WERI-Rb-1 (cell line): ENCODE data around the gene TECPR1.

Experiments
- DNase-seq: peaks from one replicate; pipeline ENCODE4 v3.0.0-alpha.2; 2020
- H3K27ac ChIP-seq: fragments of 250-450 bp; sonication (Bioruptor Pico); 2 replicates; pipeline ENCODE4 v1.5.1; 2020; ENCODE audit warnings: mild to moderate bottlenecking, moderate library complexity
- H3K27me3 ChIP-seq: fragments of 250-450 bp; sonication (Bioruptor Pico); 2 replicates; pipeline ENCODE4 v1.5.1; 2021; ENCODE audit warnings: mild to moderate bottlenecking, low read depth, moderate library complexity; ENCODE audit not compliant: insufficient read depth, severe bottlenecking
- H3K36me3 ChIP-seq: fragments of 250-450 bp; sonication (Bioruptor Pico); 2 replicates; pipeline ENCODE4 v1.5.1; 2020; ENCODE audit warnings: mild to moderate bottlenecking, moderate library complexity
- H3K4me3 ChIP-seq: 2 replicates; pipeline ENCODE4 v1.5.1; 2011; ENCODE audit warnings: low read depth, mild to moderate bottlenecking, control low read depth, low read length
- H3K9me3 ChIP-seq: fragments of 250-450 bp; sonication (Bioruptor Pico); 2 replicates; pipeline ENCODE4 v1.5.1; 2021; ENCODE audit warnings: mild to moderate bottlenecking, moderate library complexity; ENCODE audit not compliant: severe bottlenecking
- TF ChIP-seq, protein P1 (sequence below): IDR thresholded peaks from 2 replicates; pipeline ENCODE4 v1.5.1; 2011; ENCODE audit warnings: low read depth, mild to moderate bottlenecking, control low read depth, inconsistent platforms, low read length

TECPR1 gene

GRCh38 chr7:98211676-98212531, 40.1 kb downstream of the TECPR1 start:
- Histone ChIP-seq H3K27me3 (no peaks in the 10 kb centered on the region), H3K9me3 (no peaks in the 10 kb centered on the region), H3K27ac (no peak overlapping the region), H3K36me3 (peaks cover 10% of the 10 kb centered on the region), H3K4me3 (peak overlapping the region; percentile 42)
- TF ChIP-seq, protein P1, sequence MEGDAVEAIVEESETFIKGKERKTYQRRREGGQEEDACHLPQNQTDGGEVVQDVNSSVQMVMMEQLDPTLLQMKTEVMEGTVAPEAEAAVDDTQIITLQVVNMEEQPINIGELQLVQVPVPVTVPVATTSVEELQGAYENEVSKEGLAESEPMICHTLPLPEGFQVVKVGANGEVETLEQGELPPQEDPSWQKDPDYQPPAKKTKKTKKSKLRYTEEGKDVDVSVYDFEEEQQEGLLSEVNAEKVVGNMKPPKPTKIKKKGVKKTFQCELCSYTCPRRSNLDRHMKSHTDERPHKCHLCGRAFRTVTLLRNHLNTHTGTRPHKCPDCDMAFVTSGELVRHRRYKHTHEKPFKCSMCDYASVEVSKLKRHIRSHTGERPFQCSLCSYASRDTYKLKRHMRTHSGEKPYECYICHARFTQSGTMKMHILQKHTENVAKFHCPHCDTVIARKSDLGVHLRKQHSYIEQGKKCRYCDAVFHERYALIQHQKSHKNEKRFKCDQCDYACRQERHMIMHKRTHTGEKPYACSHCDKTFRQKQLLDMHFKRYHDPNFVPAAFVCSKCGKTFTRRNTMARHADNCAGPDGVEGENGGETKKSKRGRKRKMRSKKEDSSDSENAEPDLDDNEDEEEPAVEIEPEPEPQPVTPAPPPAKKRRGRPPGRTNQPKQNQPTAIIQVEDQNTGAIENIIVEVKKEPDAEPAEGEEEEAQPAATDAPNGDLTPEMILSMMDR, result no peak
- DNase-seq, result no peak

DNA sequence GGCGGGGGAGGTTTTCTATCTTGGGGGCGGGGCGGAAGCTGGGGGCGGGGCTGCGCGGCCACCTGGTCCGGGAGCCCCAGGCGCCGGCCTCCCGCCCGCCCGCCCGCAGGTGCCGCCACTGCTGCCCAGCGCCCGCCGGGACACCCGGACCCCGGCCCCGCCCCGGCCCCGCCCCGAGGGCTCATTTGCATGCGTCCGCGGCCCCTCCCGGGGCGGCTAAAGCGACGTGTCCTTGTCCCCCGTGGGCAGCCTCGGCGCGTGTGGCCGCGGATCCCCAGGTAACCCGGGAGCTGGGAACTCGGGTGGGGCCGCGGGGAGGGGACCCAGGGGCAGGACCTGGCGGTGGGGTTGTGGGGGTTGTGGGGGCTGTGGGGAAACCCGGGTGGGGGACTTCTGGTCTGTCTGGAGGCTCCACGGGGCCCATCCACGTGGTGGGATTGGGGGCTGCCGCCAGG, 40.8 kb downstream of the TECPR1 start, which contains the start of gene BHLHA15:
BHLHA15 (plus strand) TSS at position 219 of the 455 bp plus-strand sequence. CDS start 871 bp downstream, outside the sequence.
- TF ChIP-seq, protein P1, result no peak
- Histone ChIP-seq H3K27ac (no peak within 1 kb of the TSS), H3K27me3 (no peaks in the 10 kb centered on the region), H3K4me3 (peak within 1 kb of the TSS; percentile 46), H3K36me3 (peaks cover 16% of the 10 kb centered on the region), H3K9me3 (no peaks in the 10 kb centered on the region)
- DNase-seq, result peak; percentile 73

- peak overlapping the region; percentile 46 for H3K4me3 ChIP-seq
- DNase-seq, result peak; percentile 66
- H3K27ac ChIP-seq, result no peak overlapping the region
- no peaks in the 10 kb centered on the region for H3K27me3 ChIP-seq
- H3K9me3 ChIP-seq, result no peaks in the 10 kb centered on the region
- TF ChIP-seq, protein P1, result no peak
- H3K36me3 ChIP-seq, result peaks cover 16% of the 10 kb centered on the region
Observed at GRCh38 chr7:98210513-98211220, 41.4 kb downstream of the TECPR1 start.

DNA sequence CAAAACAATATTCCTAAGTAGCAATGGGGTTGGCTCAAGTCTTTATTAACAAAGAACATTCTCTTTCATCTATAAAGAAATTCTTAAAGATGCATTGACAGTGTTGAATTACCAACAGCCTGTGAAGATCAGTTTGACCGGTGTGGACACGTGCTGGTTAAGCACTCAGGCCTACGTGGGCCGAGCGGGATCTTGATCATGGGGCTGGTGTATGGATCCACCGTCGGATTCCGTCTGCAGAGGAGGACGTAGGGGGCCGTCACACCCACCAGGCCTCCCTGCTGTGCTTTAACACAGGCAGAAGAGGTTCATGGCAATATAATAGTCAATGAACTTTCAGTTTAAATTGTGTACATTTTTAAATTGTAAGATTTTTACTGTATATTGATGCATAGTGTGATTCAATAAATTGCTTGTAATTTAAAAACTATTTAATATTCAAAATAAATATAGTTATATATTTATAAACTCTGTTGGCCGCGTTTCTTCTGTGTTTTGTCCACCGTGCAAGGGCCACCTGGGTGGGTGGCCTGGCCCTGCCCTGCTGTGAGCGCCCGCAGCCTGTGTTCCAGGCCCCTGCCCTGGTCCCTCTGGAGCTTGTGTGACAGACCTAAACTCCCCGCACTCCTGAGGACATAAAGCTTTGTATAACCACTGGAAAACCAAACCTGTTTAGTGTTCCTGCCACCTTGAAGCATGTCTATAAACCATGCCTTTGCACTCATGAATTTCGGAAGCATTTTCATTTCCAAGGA, 42.7 kb downstream of the TECPR1 start:
- TF ChIP-seq, protein P1, result no peak
- no peak for DNase-seq
- no peak overlapping the region for H3K27ac ChIP-seq
- no peak overlapping the region for H3K4me3 ChIP-seq
- no peaks in the 10 kb centered on the region for H3K9me3 ChIP-seq
- peaks cover 19% of the 10 kb centered on the region for H3K36me3 ChIP-seq
- H3K27me3 ChIP-seq, result no peaks in the 10 kb centered on the region

DNA sequence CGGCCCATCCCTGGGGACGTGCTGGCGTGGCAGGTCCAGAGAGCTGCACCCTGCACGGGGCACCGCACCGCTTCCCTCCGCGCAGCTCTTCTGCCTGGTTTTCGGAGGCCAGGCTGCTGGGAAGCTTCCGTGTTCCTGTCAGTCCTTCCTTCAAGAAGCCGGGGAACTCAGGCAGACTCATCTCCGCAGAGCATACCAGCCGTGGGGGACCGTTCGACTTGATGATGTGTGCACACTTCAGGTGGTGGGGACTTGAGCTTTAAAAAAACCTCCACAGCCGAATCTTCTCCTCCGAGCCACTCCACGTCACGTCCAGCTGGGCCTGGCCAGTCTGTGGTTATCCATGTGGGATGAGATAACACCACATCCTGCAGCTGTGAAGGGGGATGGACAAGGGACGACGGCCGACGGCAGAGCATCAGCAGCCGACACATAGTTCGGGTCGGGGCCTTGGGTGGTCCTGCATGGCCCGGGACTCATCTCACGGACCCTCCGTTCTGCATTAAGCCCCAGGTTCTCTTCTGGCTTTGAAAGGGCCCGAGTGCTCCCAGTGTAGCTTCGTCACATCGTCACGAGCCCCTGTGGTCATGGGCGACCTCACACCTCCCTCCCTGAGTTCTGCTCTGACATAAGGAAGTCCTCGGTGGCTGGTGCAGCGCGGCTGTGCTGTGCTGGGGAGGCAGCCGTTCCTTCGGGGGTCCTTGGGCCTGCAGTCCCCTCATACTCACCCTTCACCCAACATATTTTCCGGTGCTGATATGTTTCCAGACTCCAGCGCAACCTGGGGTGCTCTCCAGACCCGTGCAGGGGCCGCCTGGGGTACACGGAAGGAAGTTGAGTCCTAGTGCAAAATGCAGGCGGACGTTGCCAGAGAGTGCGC, 45.3 kb downstream of the TECPR1 start:
- Histone ChIP-seq H3K9me3 (no peaks in the 10 kb centered on the region), H3K27ac (no peak overlapping the region), H3K27me3 (no peaks in the 10 kb centered on the region), H3K36me3 (peaks cover 20% of the 10 kb centered on the region), H3K4me3 (no peak overlapping the region)
- TF ChIP-seq, protein P1, result no peak
- no peak for DNase-seq
